ENCODE measurements around the gene SERPINA3.

SERPINA3 gene

DNA sequence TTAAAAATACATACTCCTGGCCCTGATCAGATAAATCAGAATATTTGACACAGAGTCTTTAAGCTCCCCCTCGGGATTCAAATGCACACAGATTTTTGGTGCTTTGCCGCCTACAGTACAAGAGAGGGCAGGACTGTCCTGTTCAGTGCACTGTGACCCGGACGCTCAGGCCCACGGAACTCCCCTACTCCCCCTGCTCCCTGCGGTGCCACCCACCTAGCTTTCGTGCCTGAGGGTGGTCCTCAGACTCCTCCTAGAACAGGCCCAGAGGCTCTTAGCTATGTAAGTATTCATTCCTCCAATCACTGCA is 13.7 kb upstream of the SERPINA3 start:
- Histone ChIP-seq H3K9me3 (ENCODE audit: insufficient read depth, low read depth, low read length) (0 out of 2 replicates have a peak, but pooled peaks cover 2% of the 10 kb centered on the region), H3K79me2 (ENCODE audit: insufficient read depth, low read length) (no peaks in the 10 kb centered on the region), H3K9me2 (replicated peaks; ENCODE audit: low read depth, low read length) (no peaks in the 10 kb centered on the region), H3K4me2 (ENCODE audit: low read depth, low read length, poor library complexity, severe bottlenecking) (no peak overlapping the region), H3K27me3 (ENCODE audit: insufficient read depth, low read length, poor library complexity, severe bottlenecking) (no peaks in the 10 kb centered on the region), H4K20me1 (ENCODE audit: insufficient read depth, low read length, poor library complexity, severe bottlenecking) (no peaks in the 10 kb centered on the region), H3K4me1 (ENCODE audit: insufficient read depth, low read length, poor library complexity, severe bottlenecking) (no peaks in the 10 kb centered on the region), H3K4me3 (ENCODE audit: low read length, poor library complexity, severe bottlenecking) (no peak overlapping the region), H2AFZ (ENCODE audit: low read length) (no peak overlapping the region), H3K9ac (ENCODE audit: low read depth, low read length, poor library complexity, severe bottlenecking) (no peak overlapping the region), H3K36me3 (ENCODE audit: insufficient read depth, low read length) (no peaks in the 10 kb centered on the region), H3F3A (ENCODE audit: low read depth) (no peaks in the 10 kb centered on the region)
- no peak for TF ChIP-seq EZH2phosphoT487 (IDR thresholded peaks at IDR 0.05; ENCODE audit: borderline replicate concordance)
- TF ChIP-seq, protein P1, sequence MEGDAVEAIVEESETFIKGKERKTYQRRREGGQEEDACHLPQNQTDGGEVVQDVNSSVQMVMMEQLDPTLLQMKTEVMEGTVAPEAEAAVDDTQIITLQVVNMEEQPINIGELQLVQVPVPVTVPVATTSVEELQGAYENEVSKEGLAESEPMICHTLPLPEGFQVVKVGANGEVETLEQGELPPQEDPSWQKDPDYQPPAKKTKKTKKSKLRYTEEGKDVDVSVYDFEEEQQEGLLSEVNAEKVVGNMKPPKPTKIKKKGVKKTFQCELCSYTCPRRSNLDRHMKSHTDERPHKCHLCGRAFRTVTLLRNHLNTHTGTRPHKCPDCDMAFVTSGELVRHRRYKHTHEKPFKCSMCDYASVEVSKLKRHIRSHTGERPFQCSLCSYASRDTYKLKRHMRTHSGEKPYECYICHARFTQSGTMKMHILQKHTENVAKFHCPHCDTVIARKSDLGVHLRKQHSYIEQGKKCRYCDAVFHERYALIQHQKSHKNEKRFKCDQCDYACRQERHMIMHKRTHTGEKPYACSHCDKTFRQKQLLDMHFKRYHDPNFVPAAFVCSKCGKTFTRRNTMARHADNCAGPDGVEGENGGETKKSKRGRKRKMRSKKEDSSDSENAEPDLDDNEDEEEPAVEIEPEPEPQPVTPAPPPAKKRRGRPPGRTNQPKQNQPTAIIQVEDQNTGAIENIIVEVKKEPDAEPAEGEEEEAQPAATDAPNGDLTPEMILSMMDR (conservative IDR thresholded peaks at IDR 0.05; ENCODE audit: low read length): no peak

GRCh38 chr14:94598816-94599655 is 13.2 kb upstream of the SERPINA3 start:
- no peaks in the 10 kb centered on the region for H3K4me1 ChIP-seq (ENCODE audit: insufficient read depth, low read length, poor library complexity, severe bottlenecking)
- no peaks in the 10 kb centered on the region for H4K20me1 ChIP-seq (ENCODE audit: insufficient read depth, low read length, poor library complexity, severe bottlenecking)
- no peak overlapping the region for H3K4me3 ChIP-seq (ENCODE audit: low read length, poor library complexity, severe bottlenecking)
- H3F3A ChIP-seq (ENCODE audit: low read depth): no peaks in the 10 kb centered on the region
- TF ChIP-seq, protein P1 (conservative IDR thresholded peaks at IDR 0.05; ENCODE audit: low read length): no peak
- TF ChIP-seq EZH2phosphoT487 (IDR thresholded peaks at IDR 0.05; ENCODE audit: borderline replicate concordance): no peak
- H3K27me3 ChIP-seq (ENCODE audit: insufficient read depth, low read length, poor library complexity, severe bottlenecking): no peaks in the 10 kb centered on the region
- H3K9ac ChIP-seq (ENCODE audit: low read depth, low read length, poor library complexity, severe bottlenecking): no peak overlapping the region
- H3K9me2 ChIP-seq (replicated peaks; ENCODE audit: low read depth, low read length): no peaks in the 10 kb centered on the region
- 0 out of 2 replicates have a peak, but pooled peaks cover 2% of the 10 kb centered on the region for H3K9me3 ChIP-seq (ENCODE audit: insufficient read depth, low read depth, low read length)
- H3K4me2 ChIP-seq (ENCODE audit: low read depth, low read length, poor library complexity, severe bottlenecking): no peak overlapping the region
- H3K79me2 ChIP-seq (ENCODE audit: insufficient read depth, low read length): no peaks in the 10 kb centered on the region
- H3K36me3 ChIP-seq (ENCODE audit: insufficient read depth, low read length): no peaks in the 10 kb centered on the region
- H2AFZ ChIP-seq (ENCODE audit: low read length): no peak overlapping the region

DNA sequence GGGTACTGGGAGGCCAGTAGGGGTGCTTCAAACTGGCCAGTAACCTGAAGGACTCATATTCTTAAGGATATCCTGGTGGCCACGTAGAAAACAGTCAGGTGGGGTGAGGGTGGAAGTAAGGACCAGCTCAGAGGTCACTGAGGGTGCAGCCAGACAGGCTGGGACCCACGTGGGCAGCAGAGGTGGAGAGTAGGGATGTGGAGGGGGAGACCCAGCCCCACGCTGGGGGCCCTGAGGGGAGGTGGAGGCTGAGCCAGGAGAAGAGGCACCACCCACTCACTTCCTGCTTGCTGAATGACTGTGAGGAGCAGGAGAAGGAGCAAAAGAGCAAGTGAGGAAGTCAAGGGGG is 12.6 kb upstream of the SERPINA3 start:
- H3K9me2 ChIP-seq (replicated peaks; ENCODE audit: low read depth, low read length): no peaks in the 10 kb centered on the region
- no peak overlapping the region for H2AFZ ChIP-seq (ENCODE audit: low read length)
- no peaks in the 10 kb centered on the region for H3K9me3 ChIP-seq (ENCODE audit: insufficient read depth, low read depth, low read length)
- no peaks in the 10 kb centered on the region for H3K27me3 ChIP-seq (ENCODE audit: insufficient read depth, low read length, poor library complexity, severe bottlenecking)
- H3K79me2 ChIP-seq (ENCODE audit: insufficient read depth, low read length): no peaks in the 10 kb centered on the region
- no peak overlapping the region for H3K4me3 ChIP-seq (ENCODE audit: low read length, poor library complexity, severe bottlenecking)
- no peaks in the 10 kb centered on the region for H3K4me1 ChIP-seq (ENCODE audit: insufficient read depth, low read length, poor library complexity, severe bottlenecking)
- no peaks in the 10 kb centered on the region for H3F3A ChIP-seq (ENCODE audit: low read depth)
- no peaks in the 10 kb centered on the region for H3K36me3 ChIP-seq (ENCODE audit: insufficient read depth, low read length)
- no peaks in the 10 kb centered on the region for H4K20me1 ChIP-seq (ENCODE audit: insufficient read depth, low read length, poor library complexity, severe bottlenecking)
- no peak overlapping the region for H3K4me2 ChIP-seq (ENCODE audit: low read depth, low read length, poor library complexity, severe bottlenecking)
- no peak for TF ChIP-seq EZH2phosphoT487 (IDR thresholded peaks at IDR 0.05; ENCODE audit: borderline replicate concordance)
- TF ChIP-seq, protein P1 (conservative IDR thresholded peaks at IDR 0.05; ENCODE audit: low read length): no peak
- no peak overlapping the region for H3K9ac ChIP-seq (ENCODE audit: low read depth, low read length, poor library complexity, severe bottlenecking)
